GM19351 (cell line): ENCODE results near the gene LIN7B.
"Not testable (repeated sequence)": the region's sequence is repeated elsewhere in the genome, so short reads cannot be mapped to it uniquely, and the experiment has no call there.

Experiments used
- ATAC-seq: cut with Tn5 transposase; IDR thresholded peaks from one replicate; pipeline ENCODE4 v1.9.1; 2021; ENCODE audit warnings: mild to moderate bottlenecking, moderate library complexity; ENCODE audit not compliant: unreplicated experiment

The LIN7B gene

DNA sequence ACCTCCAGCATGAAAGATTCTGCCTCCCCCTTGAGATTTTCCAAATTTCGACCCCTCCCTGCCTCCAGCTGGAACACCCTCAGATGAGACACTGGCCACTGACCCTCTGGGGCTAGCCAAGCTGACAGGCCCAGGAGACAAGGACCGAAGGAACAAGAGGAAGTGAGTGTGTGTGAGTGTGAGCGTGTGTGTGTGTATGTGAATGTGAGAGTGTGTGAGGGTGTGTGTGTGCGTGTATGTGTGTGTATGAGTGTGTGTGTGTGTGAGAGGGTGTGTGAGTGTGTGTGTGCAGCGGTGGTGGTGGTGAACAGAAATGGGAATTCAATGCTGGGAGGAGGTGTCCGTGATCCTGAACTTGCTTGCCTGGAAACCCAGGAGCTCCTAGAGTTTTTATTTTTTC lies 27.2 kb downstream of the LIN7B start:
- no peak for ATAC-seq

DNA sequence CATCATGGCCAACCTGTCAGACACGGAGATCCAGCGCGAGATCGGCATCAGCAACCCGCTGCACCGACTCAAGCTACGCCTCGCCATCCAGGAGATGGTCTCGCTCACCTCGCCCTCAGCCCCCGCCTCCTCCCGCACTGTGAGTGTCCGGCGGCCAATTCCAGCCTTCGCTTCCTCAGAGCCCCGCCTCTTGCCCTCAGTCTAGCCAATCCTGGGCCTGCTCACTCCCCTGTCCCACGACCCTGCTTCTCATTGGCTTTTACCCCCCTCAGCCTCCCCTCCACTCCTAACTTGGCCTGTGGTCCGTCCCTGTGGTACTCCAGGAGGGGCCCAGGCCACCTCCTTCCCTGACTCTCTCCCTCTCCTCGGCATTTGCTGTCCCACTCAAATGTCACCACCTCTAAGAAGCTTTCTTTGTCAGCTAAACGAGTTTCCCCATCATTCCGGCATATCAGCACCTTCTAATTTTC lies 28.7 kb downstream of the LIN7B start:
- ATAC-seq = peak; percentile 65

DNA sequence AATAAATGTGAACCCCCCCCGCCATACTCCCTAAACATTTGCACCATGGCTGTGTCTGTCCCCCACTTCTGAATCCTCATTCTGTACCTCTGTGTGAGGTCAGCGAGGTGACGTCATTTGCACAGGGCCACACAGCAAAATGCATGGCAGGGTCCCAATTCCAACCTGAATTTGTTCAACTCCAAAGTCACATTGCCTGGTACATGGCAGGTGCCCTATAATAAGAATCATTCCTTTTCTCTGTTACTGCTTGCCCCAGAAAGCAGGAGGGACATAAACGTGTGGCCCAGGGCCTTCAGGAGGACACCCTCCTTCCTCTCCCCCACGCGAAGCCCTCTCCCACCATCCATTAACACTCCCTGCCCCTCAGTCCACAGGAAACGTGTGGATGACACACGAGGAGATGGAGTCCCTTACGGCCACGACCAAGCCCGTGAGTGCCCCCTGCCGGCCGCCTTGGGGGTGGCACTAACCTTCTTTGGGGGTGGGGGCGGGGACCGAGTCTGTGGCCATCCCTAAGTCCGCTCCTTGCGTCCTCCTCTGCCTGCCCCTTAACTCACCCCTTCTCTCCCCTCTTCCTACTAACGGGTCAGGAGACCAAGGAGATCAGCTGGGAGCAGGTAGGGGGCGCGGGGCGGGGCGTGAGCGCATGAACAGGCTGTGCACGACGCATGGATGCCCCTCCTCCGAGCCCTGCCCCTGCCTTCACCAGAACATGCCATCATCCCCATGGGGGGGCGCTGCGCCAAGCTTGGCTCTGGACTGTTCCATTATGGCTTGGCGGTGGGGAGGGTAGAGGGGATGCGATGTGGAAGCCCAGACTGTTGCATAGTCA lies 31.6 kb downstream of the LIN7B start:
- ATAC-seq = no peak

DNA sequence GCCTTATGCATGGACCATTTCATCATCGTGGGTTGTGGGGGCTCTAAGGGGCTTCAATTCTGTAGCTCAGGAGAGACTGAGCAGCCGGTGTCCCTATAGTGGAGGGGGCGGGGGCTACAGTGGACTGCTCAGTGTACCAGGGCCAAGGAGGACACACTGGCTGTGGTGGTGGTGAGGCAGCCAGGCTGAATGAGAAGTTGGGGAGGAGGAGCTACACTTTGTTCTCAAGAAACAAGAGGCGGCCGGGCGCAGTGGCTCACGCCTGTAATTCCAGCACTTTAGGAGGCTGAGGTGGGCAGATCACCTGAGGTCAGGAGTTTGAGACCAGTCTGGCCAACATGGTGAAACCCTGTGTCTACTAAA lies 32.2 kb downstream of the LIN7B start:
- not testable (repeated sequence) for ATAC-seq

DNA sequence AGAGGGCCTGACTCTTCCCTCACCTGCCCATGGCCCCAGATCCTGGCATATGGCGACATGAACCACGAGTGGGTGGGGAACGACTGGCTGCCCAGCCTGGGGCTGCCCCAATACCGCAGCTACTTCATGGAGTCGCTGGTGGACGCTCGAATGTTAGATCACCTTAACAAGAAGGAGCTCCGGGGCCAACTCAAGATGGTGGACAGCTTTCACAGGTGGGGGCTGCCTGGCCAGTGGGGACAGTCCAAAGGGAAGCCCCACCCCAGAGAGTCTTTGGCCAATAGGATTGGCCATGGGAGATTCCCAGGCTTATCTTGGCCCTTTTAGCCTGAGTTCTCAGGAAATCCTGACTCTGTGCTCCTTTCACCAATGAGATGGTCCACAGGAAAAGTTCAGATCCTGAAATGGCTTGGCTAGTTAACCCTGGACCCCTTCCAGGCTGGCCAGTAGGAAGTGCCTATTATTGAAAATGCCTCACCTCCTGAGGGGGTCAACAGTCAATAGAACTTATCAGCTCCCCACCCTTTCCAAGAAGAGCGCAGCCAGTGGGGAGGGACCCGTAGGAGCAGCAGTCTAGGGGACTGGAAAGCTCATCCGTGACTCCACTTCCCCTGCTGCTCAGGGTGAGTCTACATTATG lies 34.0 kb downstream of the LIN7B start:
- no peak for ATAC-seq

DNA sequence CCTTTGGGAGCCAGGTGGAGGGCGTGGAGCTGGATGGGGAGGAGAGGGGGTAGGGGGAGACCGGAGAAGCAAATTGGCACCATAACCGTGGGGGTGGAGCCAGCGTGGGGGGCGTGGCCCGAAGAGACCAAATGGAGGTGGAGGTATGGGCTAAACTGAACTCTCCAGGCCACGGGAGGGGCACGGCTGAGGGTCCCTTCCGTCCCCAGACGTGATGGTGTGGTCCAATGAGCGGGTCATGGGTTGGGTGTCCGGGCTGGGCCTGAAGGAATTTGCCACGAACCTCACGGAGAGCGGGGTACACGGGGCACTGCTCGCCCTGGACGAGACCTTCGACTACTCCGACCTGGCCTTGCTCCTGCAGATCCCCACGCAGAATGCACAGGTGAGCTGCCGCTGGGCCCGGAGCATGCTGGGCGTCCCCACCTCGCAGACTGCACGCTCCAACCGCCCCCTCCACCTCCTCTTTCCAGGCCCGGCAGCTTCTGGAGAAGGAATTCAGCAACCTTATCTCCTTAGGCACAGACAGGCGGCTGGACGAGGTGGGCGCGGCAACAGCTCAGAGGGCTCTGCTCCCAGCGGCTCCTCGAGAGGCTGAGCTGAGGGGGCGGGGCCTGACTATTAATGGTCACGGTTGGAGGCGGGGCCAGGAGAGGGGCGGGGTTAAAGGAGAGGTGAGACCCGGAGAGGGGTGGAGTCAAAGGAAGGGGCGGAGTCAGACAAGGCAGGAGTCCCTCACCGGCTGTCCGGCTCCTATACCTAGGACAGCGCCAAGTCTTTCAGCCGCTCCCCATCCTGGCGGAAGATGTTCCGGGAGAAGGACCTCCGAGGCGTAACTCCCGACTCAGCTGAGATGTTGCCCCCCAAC lies 34.8 kb downstream of the LIN7B start:
- ATAC-seq = no peak

DNA sequence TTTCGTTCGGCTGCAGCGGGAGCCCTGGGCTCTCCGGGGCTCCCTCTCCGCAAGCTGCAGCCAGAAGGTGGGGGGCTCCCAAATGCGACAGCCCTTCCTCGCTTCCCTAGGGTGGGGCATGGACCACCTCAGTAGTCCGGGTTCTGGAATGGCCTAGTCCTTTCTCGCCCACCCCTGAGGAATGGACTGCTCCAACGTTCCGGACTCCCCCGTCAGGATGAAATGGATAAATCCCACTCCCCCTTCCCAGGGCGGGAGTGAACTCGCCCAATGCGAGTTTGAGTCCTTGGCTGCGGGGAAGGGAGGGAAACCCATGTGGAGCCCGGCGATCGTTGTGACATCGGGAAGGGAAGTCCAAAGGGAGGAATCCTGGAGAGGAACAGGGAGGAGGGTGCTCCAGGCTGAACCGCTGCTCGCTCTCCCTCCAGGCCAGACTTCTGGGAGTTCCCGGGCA lies 35.5 kb downstream of the LIN7B start:
- ATAC-seq = no peak

DNA sequence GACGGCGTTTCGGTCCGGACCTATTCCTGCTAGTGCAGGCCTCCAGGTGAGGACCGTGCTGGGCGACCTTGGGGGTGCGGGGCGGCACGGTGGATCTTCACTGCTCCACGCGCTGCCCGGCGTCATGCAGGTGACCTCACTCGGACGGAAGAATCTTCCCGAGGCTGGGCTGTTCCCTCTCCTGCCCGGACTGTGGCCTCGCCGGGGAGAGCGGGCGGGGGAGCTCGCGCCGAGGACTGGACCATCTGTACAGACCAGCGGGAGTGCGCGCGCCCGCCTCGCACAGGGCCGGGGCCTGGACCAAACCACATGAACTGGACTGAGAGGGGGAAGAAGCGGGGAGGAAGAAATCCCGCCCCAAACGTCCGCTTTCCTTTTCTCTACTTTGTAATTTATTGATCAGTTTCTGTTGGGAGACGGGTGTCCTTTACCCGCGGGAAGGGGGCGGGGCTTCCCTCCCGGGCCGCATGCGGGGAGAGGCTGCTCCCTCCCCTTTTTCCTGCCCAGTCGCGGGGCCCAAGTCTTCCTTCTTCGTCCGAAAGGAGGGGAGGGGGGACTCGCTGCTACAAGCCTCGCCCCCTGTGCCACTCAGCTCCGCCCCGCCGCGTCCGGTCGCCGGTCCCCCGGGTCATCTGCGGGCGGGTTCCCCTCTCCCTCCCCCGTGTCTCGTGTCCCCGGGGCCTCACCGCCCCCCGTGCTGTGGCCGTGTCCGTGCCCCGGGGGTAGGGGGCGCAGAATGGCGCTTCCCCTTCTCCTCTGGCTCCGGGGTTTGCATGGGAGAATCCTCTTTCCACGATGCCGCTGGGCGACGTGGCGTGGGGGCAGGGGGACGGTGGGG lies 36.2 kb downstream of the LIN7B start:
- no peak for ATAC-seq

DNA sequence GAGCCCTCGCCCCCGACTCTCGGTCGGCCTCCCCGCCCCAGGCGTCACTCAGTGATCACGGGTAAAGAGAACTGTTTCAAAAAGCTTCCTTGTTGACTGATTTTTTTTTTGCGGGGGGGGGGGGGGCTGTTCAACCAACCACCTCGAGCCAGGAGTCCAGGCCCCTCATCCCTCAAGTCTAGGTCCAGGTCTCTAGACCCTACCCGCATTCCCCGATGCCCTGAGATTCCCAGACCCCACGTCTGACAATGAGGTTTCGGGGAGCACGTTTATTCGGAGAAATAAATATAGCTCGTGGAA lies 36.7 kb downstream of the LIN7B start:
- ATAC-seq = no peak

DNA sequence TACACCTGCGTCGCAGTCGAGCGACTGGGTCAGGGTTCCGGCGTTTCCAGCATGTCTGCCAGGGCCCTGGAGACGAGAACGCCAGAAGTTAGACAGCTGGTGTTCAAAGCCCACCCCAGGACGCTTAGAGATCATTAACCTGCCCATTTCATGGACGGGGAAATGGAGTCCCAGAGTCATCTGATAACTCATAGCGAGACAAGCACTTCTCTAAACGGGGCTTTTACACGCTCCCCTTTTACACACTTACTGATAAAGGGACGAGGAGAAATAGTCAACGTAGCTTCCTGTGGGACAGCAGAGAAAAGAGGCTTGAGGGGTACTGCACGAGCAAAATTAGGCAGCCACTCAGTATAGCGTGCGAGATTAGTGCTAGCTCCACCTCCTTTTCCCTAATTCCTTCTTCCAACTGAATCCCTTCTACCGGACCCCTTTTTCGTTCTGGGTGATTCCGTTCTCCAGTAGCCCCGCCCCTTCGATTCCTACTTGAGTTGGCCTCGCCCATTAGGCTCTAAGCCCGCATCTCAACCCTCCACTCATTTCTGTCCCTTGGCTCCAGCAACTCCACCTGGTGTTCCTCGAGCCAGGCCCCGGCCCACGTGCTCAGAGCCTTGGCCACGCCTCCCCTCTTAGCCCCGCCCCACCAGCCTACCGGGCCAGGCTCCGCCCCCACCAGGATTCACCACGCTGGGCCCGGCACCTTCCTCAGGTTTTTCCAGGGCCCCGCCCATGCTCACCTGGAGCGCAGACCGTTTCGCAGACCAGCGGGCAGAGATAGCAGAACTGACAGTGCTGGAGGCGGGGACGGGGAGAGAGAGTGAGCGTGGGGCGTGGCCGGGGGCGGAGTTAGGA lies 37.3 kb downstream of the LIN7B start:
- no peak for ATAC-seq

DNA sequence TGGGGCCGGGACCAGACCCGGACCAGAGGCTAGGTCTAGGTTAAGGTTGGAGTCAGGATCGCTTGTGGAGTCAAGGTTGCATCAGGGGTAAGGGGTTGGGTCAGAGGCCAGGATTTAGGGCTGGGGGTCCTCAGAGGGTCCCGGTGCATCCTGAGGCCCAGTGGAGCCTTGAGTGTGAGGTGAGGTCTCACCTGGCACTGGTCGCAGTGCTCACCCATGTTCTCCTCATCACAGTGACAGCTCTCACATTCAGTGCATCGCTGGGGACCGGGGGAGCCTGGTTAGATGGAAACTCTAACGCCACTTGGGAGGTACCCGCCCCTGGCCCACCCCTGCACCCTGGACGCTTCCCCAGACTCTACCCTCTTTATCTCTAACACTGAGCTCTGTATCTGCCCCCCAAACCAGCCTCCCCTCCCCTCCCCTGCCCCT lies 38.0 kb downstream of the LIN7B start:
- ATAC-seq = no peak

DNA sequence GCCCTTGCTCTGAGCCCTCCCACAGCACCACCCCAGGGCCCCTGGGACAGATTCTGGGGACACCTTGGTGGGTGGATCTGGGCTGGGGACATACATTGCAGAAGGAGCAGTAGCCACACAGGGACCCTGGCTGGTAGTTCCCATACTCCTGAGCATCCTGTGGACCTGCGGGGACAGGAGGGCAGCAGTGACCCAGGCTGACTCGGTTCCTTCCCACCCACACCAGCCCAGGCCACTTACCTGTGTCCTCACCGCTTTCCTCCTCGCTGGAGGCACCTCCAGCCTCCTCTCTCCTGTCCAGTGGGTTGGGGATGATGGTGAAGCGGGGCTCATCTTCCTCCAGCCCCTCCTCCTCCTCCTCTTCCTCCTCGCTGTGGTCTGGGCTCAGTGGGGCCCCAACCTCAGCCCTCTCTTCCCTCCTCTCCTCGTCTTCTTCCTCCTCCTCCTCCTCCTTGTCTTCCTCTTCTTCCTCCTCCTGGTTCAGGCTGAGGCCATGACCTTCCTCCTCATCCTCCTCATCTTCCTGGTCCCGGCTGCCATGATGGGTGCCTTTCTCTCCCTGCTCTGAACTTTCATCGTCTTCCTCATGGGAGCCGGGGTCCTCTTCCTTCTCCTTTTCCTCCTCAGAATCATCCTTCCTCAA lies 39.1 kb downstream of the LIN7B start:
- ATAC-seq = no peak

DNA sequence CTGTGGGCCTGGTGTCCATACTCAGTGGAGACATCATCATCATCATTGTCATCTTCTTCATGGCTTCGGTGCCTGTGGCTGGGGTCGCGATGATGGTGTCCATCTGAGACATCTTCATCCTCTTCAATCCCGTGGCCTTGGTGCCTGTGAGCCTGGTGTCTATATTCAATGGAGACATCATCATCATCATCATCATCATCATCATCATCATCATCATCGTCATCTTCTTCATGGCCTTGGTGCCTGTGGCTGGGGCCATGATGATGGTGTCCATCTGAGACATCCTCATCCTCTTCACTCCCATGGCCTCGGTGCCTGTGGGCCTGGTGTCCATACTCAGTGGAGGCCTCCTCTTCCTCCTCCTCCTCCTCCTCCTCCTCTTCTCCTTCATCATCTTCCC lies 40.1 kb downstream of the LIN7B start:
- no peak for ATAC-seq

DNA sequence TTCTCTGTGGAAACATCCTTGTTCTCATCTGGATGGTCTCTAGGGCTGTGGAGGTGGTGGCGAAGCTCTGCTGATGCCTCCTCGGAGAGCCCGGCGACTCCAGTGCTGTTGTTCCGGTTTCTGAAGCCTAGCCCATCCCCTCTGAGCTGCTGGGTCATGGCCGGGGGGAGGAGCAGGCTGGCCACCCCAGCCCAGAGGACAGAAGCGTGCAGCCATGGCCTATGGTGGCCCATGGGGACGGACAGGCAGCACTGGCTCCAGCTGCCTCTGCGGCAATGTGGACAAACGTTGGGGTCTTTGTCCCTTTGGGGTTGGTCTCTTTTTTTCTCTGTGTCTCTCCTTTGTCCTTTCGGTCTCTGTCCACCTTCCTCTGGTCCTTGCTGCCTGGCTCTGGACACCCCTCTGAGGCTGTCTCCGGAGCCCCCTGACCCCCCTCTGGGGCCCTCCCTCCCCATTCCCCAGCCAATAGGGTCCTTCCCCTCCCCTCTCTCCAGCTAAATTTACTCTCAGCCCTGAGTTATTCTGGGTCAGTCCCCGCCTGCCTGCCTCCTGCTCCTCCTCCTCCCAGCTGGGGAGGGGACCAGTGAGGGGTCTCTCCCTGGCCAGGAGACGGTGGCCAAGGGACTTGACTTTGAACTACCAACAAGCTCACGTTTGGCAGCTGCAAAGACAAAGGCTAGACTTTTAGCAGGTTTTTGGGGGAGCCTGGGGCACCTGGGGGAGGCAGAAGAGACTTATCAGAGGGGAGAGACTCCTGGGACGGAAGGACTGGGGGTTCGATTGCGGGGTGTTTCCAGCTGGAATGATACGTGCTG lies 41.0 kb downstream of the LIN7B start, which contains the start of gene HRC:
TSS of gene HRC (minus strand) at position 392 of the 815 bp plus-strand sequence. CDS start at position 233, 159 bp downstream.
- no peak for ATAC-seq

DNA sequence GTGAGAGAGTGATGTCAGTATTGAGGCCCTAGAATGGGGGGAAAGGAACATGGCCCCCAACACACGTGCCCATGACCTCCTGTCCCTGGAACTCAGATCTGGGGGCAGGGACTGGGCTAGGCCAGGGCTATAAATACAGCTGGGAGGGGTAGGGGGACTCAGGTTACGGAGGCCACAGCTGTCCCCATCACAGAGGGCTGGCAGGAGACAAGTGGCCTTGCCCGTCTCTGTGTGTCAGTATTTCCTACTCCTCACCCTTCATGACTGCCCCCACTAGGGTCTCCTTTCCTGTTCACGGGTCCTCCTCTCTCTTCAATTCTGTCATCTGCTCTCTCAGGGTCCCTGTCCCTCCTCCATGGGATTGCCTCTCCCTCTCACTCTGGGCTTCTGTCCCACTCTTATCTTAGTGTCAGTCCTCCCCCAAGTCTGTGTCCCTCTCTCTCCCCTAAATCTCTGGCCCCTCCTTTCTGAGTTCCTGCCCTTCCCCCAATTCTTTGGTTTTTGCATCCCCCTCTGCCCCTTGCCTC lies 41.7 kb downstream of the LIN7B start:
- ATAC-seq = no peak

DNA sequence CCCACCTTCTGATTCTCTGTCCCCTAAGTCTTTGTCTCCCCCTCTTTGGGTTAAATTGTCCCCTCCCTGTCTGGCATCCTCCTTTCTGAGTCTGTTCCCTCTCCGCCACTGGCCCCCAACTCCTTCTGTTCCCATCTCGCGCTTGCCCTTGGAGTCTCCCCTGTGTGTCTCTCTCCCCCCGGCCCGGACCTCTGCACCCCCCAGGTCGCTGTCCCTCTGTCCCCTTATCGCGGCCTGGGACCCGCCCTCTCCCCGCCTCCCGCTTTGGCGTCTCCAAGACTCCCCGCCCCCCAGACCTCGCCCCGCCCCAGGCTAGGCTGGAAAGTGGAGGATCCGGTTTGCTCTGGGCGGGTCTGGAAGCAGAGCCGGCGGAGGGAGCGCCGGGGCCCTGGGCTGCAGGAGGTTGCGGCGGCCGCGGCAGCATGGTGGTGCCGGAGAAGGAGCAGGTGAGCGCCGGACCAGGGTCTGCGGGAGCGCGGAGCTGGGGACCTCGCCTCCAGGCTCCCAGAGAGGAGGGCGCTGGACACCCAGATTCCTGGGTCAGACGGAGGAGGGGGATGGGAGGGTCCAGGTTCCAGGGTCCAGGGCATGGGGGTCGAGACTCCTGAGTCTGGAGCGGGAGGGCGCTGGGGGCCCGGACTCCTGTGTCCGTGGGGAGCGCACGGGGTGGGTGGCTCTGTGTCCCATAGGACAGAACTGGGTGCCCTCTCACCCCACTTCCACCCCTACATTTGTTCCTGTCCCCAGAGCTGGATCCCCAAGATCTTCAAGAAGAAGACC lies 43.5 kb downstream of the LIN7B start, which contains the start of gene TRPM4:
TSS of gene TRPM4 (plus strand) at position 348 of the 780 bp plus-strand sequence. CDS start at position 423, 75 bp downstream.
- ATAC-seq = no peak
